ENCODE results near the gene PAPPA2.

Gene PAPPA2

GRCh38 chr1:176501599-176501998, 38.6 kb downstream of the PAPPA2 start:
- Histone ChIP-seq H3K9me3 (replicated peaks; ENCODE audit: insufficient read depth, low read length) (no peaks in the 10 kb centered on the region), H3F3A (ENCODE audit: insufficient read depth, low read length) (no peaks in the 10 kb centered on the region), H4K20me1 (ENCODE audit: insufficient read depth, low read length) (no peaks in the 10 kb centered on the region), H3K4me2 (ENCODE audit: low read depth, low read length) (no peak overlapping the region), H3K4me3 (ENCODE audit: low read length) (no peak overlapping the region), H2AFZ (ENCODE audit: low read length) (no peak overlapping the region), H3K4me1 (ENCODE audit: low read length) (no peaks in the 10 kb centered on the region), H3K36me3 (replicated peaks; ENCODE audit: insufficient read depth, low read length) (no peaks in the 10 kb centered on the region), H3K79me2 (ENCODE audit: low read length) (no peaks in the 10 kb centered on the region), H3K27me3 (replicated peaks; ENCODE audit: insufficient read depth, low read length) (no peaks in the 10 kb centered on the region), H3K27ac (ENCODE audit: low read length) (no peak overlapping the region), H3K9me2 (replicated peaks; ENCODE audit: insufficient read depth, low read length) (no peaks in the 10 kb centered on the region), H3K9ac (ENCODE audit: low read length) (no peak overlapping the region)
- DNase-seq, result no peak
- TF ChIP-seq EZH2phosphoT487 (IDR thresholded peaks at IDR 0.05; ENCODE audit: low read length) (no peak), CTCF (IDR thresholded peaks at IDR 0.05; ENCODE audit: low read length) (no peak), EZH2 (optimal IDR thresholded peaks at IDR 0.05; ENCODE audit: low read depth, low read length) (no peak)

GRCh38 chr1:176504848-176505553, 42.0 kb downstream of the PAPPA2 start:
- H3K9me3 ChIP-seq (replicated peaks; ENCODE audit: insufficient read depth, low read length), result no peaks in the 10 kb centered on the region
- H3K27ac ChIP-seq (ENCODE audit: low read length), result no peak overlapping the region
- no peaks in the 10 kb centered on the region for H3K9me2 ChIP-seq (replicated peaks; ENCODE audit: insufficient read depth, low read length)
- TF ChIP-seq EZH2phosphoT487 (IDR thresholded peaks at IDR 0.05; ENCODE audit: low read length) (no peak), EZH2 (optimal IDR thresholded peaks at IDR 0.05; ENCODE audit: low read depth, low read length) (no peak), CTCF (IDR thresholded peaks at IDR 0.05; ENCODE audit: low read length) (no peak)
- no peaks in the 10 kb centered on the region for H3K79me2 ChIP-seq (ENCODE audit: low read length)
- H2AFZ ChIP-seq (ENCODE audit: low read length), result no peak overlapping the region
- H3K9ac ChIP-seq (ENCODE audit: low read length), result no peak overlapping the region
- H4K20me1 ChIP-seq (ENCODE audit: insufficient read depth, low read length), result no peaks in the 10 kb centered on the region
- H3K36me3 ChIP-seq (replicated peaks; ENCODE audit: insufficient read depth, low read length), result no peaks in the 10 kb centered on the region
- no peaks in the 10 kb centered on the region for H3K27me3 ChIP-seq (replicated peaks; ENCODE audit: insufficient read depth, low read length)
- no peaks in the 10 kb centered on the region for H3F3A ChIP-seq (ENCODE audit: insufficient read depth, low read length)
- no peaks in the 10 kb centered on the region for H3K4me1 ChIP-seq (ENCODE audit: low read length)
- DNase-seq, result no peak
- H3K4me2 ChIP-seq (ENCODE audit: low read depth, low read length), result no peak overlapping the region
- no peak overlapping the region for H3K4me3 ChIP-seq (ENCODE audit: low read length)

GRCh38 chr1:176512966-176513365, 50.0 kb downstream of the PAPPA2 start:
- no peaks in the 10 kb centered on the region for H3K36me3 ChIP-seq (replicated peaks; ENCODE audit: insufficient read depth, low read length)
- no peak overlapping the region for H3K4me2 ChIP-seq (ENCODE audit: low read depth, low read length)
- no peak for DNase-seq
- H2AFZ ChIP-seq (ENCODE audit: low read length), result no peak overlapping the region
- H3K4me1 ChIP-seq (ENCODE audit: low read length), result no peaks in the 10 kb centered on the region
- no peaks in the 10 kb centered on the region for H3K27me3 ChIP-seq (replicated peaks; ENCODE audit: insufficient read depth, low read length)
- H3K9ac ChIP-seq (ENCODE audit: low read length), result no peak overlapping the region
- H3K9me2 ChIP-seq (replicated peaks; ENCODE audit: insufficient read depth, low read length), result no peaks in the 10 kb centered on the region
- H3K4me3 ChIP-seq (ENCODE audit: low read length), result no peak overlapping the region
- H3F3A ChIP-seq (ENCODE audit: insufficient read depth, low read length), result no peaks in the 10 kb centered on the region
- no peak for TF ChIP-seq CTCF (IDR thresholded peaks at IDR 0.05; ENCODE audit: low read length)
- TF ChIP-seq EZH2phosphoT487 (IDR thresholded peaks at IDR 0.05; ENCODE audit: low read length), result no peak
- no peak for TF ChIP-seq EZH2 (optimal IDR thresholded peaks at IDR 0.05; ENCODE audit: low read depth, low read length)
- H3K27ac ChIP-seq (ENCODE audit: low read length), result no peak overlapping the region
- H4K20me1 ChIP-seq (ENCODE audit: insufficient read depth, low read length), result no peaks in the 10 kb centered on the region
- no peaks in the 10 kb centered on the region for H3K9me3 ChIP-seq (replicated peaks; ENCODE audit: insufficient read depth, low read length)
- no peaks in the 10 kb centered on the region for H3K79me2 ChIP-seq (ENCODE audit: low read length)

All from MM.1S (cell line).